HG03135 (cell line): ENCODE measurements around the gene IFT122.
"Not testable (repeated sequence)": the region's sequence is repeated elsewhere in the genome, so short reads cannot be mapped to it uniquely, and the experiment has no call there.

Source experiments
- ATAC-seq: cut with Tn5 transposase; IDR thresholded peaks from one replicate; pipeline ENCODE4 v1.9.1; 2021; ENCODE audit warnings: mild to moderate bottlenecking, moderate library complexity; ENCODE audit not compliant: unreplicated experiment

IFT122 gene

DNA sequence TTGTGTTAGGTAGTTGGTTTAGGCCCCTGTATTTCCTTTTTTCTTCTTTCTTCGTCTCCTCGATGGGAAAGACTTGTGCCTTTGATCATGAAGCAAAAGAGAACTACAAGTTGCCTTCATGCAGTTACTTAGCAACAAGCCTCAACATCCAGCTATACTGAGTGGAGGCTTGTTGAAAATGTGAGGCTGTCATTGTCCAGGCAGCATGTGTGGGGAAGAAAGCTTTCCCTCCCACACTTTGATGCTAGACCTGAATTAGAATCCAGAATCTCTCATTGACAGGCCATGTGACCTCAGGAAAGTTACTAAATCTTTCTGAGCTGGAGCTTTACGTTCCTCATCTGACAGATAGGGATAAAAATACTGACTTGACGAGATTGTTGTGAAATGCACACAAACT, 23.7 kb downstream of the IFT122 start:
- no peak for ATAC-seq

DNA sequence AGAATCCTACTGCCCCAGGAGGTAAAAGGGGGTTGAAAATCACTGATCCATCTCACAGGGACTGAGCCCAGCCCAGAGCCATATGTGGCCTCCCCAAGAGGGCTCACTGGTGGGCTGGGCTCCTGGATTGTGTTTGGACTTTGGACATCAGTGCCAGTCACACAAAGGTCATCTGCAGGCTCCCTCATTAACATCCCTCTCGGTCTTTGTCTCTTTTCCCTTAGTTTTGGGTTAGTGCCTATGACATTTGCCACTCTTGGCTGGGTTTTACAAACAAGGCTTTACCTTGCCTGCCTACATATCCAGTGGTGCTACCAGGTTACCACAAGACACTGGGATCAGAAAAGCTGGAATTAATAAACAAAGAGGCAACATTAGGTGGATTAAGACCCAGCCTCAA, 27.9 kb downstream of the IFT122 start:
- ATAC-seq: no peak

DNA sequence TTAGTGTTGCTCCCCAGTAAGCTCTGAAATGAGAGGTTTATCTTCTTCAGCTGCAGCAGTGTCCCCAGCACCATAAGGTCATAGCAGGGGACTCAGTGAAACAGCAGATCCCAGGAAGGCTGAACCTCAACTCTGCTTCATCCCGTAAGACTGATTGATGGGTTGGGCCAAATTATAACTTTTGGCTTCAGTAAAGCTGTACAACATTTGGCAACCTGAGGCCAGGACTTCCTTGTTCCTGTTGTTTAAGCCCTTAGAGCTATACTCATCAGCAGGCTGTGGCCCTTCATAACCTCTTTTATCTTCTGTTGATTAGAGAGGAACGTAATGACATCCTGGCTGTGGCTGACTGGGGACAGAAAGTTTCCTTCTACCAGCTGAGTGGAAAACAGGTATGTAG, 29.0 kb downstream of the IFT122 start:
- ATAC-seq: no peak

DNA sequence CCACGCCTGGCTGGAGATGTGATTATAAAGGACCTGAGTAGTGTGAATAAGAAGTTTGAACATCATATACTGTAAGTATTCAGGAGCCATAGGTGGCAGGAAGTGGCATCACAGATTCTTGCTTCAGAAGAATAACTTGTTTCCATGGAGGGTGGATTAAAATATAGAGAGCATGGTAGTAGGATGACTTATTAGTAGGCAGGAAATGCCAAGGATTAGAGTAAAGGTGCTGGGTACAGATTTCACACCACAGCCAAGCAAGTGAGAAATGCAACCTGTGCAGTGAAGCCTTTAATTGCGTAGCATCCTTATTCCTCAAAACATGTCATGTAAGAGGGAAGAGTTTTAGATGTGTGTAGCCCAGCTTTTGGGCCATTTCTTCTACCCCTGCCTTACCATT, 30.8 kb downstream of the IFT122 start:
- ATAC-seq: no peak

DNA sequence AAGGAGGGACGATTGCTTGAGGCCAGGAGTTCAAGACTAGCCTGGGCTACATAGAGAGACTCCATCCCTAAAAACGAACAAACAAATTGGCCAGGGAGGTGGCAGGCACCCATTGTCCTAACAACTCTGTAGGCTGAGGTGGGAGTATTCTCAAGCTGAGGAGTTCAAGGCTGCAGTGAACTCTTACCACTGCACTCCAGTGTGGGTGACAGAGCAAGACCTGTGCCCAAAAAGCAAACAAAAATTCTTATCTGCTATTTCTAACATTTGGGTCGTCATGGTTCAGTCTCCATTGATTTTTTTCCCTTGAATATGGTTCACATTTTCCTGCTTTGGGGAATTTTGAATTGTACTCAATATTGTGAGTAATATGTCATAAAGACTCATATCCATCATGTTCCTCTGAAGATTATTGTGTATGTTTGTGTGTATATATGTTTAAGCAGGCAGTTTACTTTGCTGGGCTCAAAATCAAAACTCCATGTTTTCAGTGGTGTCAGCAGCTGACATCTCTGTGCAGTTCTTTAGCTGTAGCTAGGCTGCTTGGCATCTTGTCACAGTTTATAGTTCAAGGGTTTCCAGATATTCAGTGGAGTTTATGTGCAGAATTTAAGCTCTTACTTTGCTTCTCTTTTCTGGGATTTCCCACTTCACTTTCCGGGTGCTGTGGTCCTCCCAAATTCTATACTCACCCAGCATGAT, 33.2 kb downstream of the IFT122 start:
- ATAC-seq: no peak

DNA sequence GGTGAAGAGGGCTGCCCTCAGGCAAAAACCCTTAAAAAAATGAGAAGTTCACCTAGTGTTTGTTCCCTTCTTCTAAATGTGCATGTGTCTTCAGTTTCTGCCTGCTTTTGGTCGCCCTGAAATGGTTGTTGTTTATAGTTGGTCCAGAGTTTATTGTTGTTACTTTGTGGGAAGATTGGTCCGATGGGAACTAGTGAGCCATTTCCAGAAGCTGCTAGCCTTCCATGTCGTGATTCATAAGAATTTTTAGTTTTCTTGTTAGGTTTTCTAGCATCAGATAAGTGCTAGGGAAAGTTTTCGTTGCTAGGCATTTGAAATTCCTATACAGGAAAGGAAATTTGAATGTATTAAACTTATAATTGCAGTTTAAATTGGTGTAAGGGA, 33.7 kb downstream of the IFT122 start:
- ATAC-seq: no peak

DNA sequence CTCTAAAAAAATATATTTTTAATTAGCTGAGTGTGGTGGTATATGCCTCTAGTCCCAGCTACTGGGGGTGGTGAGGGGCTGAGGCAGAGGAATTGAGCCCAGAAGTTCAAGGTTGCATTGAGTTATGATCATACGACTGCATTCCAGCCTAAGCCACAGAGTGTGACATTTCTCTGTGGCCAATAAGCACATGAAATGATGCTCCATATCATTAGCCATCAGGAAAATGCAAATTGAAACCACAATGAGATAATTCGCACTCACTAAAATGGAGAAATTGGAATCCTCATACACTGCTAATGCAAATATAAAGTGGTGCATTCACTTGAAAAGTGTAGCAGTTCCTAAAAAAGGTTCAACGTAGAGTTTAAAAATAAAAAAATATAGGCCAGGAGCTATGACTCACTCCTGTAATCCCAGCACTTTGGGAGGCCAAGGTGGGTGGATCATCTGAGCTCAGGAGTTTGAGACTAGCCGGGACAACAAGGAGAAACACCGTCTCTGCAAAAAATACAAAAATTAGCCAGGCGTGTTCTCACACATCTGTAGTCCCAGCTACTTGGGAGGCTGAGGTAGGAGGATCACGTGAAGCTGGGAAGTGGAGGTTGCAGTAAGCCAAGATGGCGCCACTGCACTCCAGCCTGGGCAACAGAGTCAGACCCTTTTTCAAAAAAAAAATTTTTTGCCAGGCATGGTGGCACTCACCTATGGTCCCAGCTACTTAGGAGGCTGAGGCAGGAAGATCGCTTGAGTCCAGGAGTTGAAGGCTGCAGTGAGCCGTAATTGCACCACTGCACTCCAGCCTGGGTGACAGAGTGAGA, 35.2 kb downstream of the IFT122 start:
- no peak for ATAC-seq

DNA sequence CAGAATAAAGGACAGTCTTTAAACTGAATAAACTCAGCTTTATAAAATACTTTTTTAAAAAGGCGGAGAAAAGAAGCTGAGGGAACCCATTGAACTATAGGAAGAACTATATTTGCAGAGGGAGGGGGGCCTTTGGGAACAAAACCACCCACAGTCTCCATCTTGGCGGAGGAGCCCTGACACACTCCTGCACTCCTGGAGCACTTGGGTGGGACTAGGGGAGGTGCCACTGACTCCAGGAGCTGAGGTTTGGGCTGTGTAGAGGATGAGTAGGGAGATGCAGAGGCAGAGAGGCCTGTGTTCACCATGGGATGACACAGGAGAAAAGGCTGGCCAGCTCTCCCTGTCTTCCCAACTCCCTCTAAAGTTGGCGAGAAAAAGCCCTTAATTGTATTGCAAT, 35.8 kb downstream of the IFT122 start:
- ATAC-seq: no peak

DNA sequence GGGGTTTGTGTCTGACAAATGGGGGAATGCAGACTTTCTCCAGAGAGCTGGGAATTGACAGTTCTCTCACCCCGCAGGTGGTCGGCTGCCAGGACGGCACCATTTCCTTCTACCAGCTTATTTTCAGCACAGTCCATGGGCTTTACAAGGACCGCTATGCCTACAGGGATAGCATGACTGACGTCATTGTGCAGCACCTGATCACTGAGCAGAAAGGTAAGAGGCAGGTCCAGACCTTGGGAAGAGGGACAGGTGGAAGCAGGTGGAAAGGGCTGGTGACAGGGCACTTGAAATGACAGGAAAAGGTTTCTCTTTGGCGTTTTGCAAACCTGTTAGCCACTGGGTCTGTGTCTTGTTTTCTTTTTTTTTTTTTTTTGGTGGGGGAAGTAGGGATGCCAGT, 36.6 kb downstream of the IFT122 start:
- ATAC-seq: no peak

DNA sequence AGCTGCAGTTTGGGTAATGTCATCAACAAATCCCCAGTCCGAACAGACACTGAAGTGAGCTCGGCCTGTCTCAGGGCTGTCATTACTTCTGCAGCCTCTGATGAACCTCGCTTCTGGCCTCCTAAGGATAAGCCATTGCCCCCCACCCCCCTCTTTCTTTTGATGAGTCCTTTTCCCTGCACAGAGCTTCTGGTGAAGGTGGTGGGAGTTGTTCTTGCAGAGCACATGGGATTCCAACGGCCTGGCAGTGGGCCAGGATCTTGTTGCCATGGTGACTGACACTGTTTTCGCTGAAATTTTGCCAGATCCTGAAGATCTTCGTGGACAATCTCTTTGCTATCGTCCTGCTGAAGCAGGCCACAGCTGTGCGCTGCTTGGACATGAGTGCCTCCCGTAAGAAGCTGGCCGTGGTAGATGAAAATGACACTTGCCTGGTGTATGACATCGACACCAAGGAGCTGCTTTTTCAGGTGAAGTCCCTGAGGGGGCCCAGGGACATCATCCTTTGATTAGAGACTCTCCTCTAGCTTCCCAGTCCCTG, 41.3 kb downstream of the IFT122 start:
- ATAC-seq: not testable (repeated sequence)

DNA sequence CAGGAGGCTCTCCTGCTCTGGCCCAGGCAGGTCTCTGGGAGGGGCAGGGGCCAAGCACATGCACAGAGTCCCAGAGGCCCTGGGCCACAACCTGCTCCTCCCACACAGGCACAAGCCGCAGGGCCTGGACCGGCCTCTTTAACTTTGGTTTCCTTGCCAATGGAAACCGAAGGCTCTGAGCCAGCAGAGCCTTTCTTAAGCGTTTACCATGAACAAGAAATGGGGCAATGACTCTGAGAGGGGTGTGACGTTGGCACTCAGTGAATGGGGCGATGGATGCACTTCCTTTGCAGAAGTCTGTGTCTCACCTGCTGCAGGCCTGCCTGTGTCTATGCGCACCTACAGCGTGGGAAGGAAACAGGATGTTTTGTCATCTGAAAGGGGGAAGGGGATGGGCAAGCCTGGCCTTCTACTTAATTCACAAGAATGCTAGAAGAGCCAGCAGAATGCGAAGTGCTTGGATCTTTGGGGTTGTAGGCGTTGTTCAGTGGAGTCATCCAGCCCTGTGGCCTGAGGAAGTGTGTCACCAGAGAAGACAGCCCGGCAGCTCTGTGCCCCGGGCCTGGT, 41.8 kb downstream of the IFT122 start:
- no peak for ATAC-seq

DNA sequence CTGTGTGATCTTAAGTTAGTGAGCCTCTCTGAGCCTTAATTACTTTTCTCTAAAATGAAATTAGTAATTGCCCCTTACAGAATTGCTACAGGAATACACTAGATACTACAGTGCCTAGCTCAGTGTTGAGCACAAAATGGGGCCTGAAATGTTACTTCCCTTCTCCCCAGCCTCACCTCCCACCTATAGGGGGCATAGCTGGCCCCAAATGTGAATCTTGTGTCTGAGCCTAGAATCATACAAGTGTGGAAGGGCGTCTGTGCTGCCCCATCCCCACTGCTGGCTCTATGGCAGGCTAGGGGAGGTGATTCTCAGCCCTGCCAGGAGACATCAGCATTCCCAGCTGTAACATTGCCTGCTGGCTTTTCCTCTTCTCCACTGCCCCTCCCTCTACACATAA, 42.7 kb downstream of the IFT122 start:
- ATAC-seq: no peak

DNA sequence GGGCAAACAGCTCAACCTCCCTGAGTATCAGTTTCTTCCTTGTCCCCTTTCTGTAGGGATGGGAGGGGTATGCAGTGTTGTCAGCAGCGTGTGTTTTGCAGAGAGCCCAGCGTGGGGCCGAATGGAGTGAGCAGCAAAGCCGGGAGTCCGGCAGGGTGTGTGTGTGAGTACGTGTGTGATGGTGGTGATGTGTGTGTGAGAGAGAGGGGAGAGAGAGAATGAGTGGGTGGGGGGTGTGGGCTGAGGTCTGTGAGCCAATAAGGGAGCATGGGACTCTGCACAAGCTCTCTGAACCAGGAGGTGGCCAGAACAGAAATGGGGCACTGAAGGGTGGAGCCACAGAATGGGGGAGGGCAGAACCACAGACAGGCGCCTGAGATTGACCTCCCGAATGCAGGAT, 43.8 kb downstream of the IFT122 start:
- ATAC-seq: no peak

DNA sequence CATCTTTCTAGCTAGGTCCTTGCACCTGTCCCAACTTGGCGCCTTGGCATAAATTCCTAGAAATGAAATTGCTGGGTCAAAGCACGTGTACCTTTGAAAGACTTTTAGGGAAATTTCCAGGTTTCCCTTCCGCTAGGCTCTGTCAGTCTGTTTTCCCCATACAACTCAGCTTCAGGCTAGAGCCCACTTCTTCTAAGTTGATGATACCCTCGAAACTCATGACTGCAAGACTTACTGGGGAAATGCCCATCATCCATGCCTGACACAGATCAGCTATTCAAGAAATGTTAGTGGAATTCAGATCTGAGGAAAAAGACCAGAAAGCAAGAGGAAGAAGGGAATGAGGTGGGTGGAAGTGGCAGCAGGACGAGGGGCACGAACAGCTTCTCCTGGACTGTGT, 45.1 kb downstream of the IFT122 start:
- ATAC-seq: not testable (repeated sequence)

DNA sequence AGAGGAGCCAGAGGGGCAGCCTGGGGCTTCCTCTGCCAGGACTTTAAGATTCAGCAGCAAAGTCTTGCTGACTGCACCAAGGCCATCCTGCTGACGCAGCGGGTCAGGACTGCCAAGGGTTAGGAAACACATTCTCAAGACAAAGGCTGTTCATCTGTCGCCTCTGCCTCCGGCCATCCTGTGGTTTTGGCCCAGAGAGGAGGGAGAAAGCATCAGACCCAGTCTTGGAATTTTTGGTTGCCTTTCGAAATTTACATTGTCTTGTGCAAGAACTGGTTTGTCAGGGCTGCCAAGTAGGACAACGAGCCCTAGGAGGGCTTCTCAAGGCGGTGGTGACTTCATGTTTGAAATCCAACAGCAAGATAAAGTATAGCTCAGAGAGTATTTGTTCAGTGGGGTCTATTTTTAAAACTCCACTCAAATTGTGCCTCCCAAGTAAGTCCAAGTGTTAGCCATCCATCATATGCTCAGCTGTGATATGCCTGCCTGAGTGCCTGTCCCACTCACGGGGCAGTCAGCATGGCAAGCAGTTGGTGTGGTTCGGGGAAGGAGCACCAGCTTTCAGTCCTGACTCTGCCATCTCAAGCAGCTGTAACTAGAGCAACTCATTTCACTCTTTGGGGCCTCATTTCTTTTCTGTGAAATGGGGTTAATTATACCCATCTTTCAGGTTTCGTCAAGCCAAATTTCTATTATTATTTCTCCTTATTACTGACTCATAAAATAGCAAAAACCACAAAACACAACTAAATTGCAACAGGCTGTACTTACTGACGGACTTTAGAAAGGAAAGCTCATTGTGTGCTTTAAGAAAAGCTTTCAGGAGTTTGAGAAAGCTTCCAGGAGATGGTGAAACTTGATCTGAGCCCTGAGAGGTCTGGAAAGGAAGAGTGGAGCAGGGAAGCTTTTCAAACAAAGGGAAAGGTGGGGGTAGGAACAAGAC, 46.0 kb downstream of the IFT122 start:
- no peak for ATAC-seq

DNA sequence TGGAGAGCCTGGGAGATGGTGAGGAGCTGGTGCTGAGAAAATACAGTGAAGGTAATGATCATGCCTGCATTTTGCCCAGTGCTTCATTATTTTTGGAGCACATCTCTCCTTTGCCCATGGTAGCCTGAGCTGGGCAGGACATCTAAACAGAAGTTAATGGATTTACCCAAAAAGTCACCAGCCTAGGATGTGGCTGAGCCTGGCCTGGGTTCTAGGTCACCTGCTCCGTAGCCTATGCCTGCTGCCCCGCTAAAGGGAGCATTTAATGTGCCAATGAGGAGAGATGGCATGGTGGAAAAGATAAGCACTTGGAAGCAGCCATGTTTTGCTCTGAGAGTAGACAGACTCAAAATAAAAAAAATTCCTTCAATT, 46.6 kb downstream of the IFT122 start:
- no peak for ATAC-seq

DNA sequence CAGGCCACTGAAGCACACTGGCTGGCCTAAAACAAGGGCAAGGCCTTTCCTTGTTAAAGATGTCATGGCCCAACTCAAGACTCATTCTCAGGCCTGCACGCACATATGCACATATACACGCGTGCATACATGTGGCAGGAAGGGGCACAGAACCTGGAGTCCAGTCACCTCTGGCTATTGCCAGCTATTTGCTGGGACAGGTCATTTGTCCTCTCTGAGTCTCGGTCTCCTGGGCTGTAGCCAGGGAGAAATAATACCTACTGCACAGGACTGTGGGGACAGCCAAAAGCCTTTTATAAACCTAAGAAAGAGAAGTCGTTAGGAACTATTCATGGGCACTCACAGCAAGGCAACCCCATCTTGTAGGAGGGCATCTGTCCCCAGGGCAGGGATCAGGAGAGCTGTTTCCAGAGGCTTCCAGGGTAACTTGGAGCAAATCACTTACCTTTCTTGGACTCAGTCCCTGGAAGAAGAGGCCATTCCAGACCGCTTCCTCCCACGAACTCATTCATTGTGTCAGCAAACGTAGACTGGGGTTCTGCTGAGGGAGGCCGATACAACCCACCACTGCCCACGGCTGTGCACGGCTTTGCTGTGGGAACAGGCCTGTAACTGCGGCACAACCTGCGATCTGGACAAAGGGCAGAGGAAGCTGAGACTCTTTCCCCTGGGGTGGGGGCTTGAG, 47.3 kb downstream of the IFT122 start:
- no peak for ATAC-seq

DNA sequence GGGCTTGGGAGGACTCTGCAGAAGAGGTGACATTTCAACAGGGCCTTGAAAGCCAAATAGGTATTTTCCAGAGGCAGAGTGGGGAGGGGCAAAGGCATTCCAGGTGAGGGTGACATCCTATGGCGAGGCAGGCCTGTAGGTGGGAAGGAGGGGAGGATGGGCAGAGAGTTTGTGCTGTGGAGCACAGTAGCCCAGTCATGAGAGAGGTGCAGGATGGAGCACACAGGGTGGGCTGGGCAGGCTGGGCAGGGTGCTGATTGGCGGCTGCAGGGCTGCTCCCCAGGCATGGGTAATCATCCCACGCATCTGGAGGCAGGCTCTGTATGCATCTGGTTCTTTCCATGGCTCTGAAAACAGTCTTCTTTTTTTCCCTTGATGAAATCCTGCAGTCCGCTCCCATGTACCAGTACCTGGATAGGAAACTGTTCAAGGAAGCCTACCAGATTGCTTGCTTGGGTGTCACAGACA, 47.9 kb downstream of the IFT122 start:
- not testable (repeated sequence) for ATAC-seq

DNA sequence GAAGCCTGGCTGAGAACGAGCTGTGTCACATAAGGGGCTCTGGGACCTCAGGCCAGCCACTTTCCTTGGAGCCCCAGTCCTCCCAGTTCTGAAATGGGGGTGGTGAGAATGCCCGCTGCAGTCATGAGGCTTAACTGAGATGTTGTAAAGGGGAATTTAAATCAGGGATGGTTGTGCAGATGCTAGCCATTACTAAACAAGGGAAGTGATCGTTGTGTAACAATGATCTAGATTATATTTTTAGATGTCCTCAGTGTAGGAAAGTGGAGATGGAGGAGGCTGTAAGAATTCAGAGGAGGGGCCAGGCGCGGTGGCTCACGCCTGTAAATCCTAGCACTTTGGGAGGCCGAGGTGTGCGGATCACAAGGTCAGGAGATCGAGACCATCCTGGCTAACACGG, 49.2 kb downstream of the IFT122 start:
- not testable (repeated sequence) for ATAC-seq

DNA sequence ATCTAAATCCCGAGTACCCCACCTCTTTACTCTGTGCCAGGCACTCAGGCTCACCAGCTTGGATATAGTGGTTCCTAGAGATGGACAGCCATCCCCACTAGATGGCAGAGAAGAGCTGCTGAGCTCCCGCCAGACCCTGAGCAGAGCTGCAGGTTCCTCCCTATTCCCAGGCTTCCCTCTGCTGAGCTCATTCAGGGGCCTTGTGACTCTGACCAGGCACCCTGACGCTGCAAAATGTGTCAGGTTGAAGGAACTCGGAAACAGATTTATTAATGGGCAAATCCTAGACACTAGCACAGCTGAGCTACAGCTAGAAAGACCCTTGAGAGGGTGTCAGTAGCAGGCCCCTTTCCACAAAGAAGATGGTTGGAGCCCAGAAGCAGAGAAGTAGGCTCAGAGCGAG, 50.2 kb downstream of the IFT122 start:
- ATAC-seq: no peak
